GM23248 (cell line): ENCODE results near the gene RNF13. TPM values are rescaled to one million over a fixed set of nuclear protein-coding genes. Genes with fewer than 3 reads are reported as not detected.

Experiments used
- DNase-seq: peaks from one replicate; pipeline ENCODE4 v3.0.0-alpha.2; 2015
- H2AFZ ChIP-seq: fragments of 200-600 bp; sonication (generic); 2 replicates; pipeline ENCODE4 v1.6.1; 2016; ENCODE audit warnings: antibody characterized with exemption
- H3F3A ChIP-seq: fragments of 200-600 bp; sonication (generic); 2 replicates; pipeline ENCODE4 v1.6.1; 2016; ENCODE audit warnings: mild to moderate bottlenecking, antibody characterized with exemption, mixed run types; ENCODE audit not compliant: insufficient read depth
- H3K27ac ChIP-seq: fragments of 200-600 bp; sonication (generic); 2 replicates; pipeline ENCODE4 v1.5.1; 2016; ENCODE audit warnings: mild to moderate bottlenecking
- H3K27me3 ChIP-seq: fragments of 200-600 bp; sonication (generic); replicated peaks from 2 replicates; pipeline ENCODE4 v1.6.1; 2016; ENCODE audit warnings: mild to moderate bottlenecking; ENCODE audit not compliant: insufficient read depth
- H3K36me3 ChIP-seq: fragments of 200-600 bp; sonication (generic); 2 replicates; pipeline ENCODE4 v1.6.1; 2016; ENCODE audit warnings: low read depth, mild to moderate bottlenecking
- H3K4me1 ChIP-seq: fragments of 200-600 bp; sonication (generic); 2 replicates; pipeline ENCODE4 v1.6.1; 2016; ENCODE audit warnings: mild to moderate bottlenecking; ENCODE audit not compliant: insufficient read depth
- H3K4me2 ChIP-seq: fragments of 200-600 bp; sonication (generic); one replicate; pipeline ENCODE4 v1.6.1; 2016; ENCODE audit warnings: mild to moderate bottlenecking; ENCODE audit not compliant: unreplicated experiment
- H3K4me3 ChIP-seq: fragments of 200-600 bp; sonication (generic); 2 replicates; pipeline ENCODE4 v1.5.1; 2016; ENCODE audit warnings: mild to moderate bottlenecking
- H3K79me2 ChIP-seq: fragments of 200-600 bp; sonication (generic); 2 replicates; pipeline ENCODE4 v1.6.1; 2016; ENCODE audit warnings: mild to moderate bottlenecking; ENCODE audit not compliant: insufficient read depth
- H3K9ac ChIP-seq: fragments of 200-600 bp; sonication (generic); 2 replicates; pipeline ENCODE4 v1.6.1; 2016; ENCODE audit warnings: mild to moderate bottlenecking
- H3K9me2 ChIP-seq: fragments of 200-600 bp; sonication (generic); 2 replicates; pipeline ENCODE4 v1.6.1; 2016; ENCODE audit warnings: mixed run types, mild to moderate bottlenecking, moderate library complexity; ENCODE audit not compliant: insufficient read depth
- H3K9me3 ChIP-seq: fragments of 200-600 bp; sonication (generic); one replicate; pipeline ENCODE4 v1.6.1; 2017; ENCODE audit warnings: low read depth
- H4K20me1 ChIP-seq: fragments of 200-600 bp; sonication (generic); 2 replicates; pipeline ENCODE4 v1.6.0; 2016; ENCODE audit not compliant: insufficient read depth
- EZH2 ChIP-seq: fragments of 200-600 bp; sonication (generic); IDR thresholded peaks from 2 replicates; pipeline ENCODE4 v1.6.1; 2018; ENCODE audit warnings: antibody characterized with exemption, mild to moderate bottlenecking; ENCODE audit not compliant: insufficient read depth, poor library complexity, severe bottlenecking
- EZH2phosphoT487 ChIP-seq: fragments of 200-600 bp; sonication (generic); IDR thresholded peaks from 2 replicates; pipeline ENCODE4 v1.6.1; 2018; ENCODE audit warnings: antibody characterized with exemption, moderate library complexity, mild to moderate bottlenecking, low read depth; ENCODE audit not compliant: insufficient read depth
- WGBS, 2 experiments: methylation state at CpG; one replicate each; pipeline ENCODE4 v1.1.6; 2015 to 2017; ENCODE audit warnings: low lambda C conversion rate in 2 of 2, low coverage in 1 of 2; ENCODE audit errors: missing lambda C conversion rate in 2 of 2; 5-methylcytosine and 5-hydroxymethylcytosine counted together
- in situ Hi-C: fragments of 300-500 bp; cut with MboI; formaldehyde crosslinking; loops from 2 replicates; pipeline ENCODE4 v1.15.0; 2020
- polyA plus RNA-seq: library from polyadenylated mRNA; unstranded; fragments of >200 nt; fragmentation: Nextera tagmentation; extraction: Ambion mirVana; gene quantifications from 2 replicates; pipeline ENCODE4 v1.2.1, GENCODE V29; 2016
- total RNA-seq: library from RNA; depleted of rRNA; stranded (reverse); fragments of >200 nt; shearing (Covaris generic); gene quantifications from 2 replicates; pipeline ENCODE4 v1.2.3, GENCODE V29; 2014

RNF13 gene
- total and polyA plus RNA-seq, 2 experiments from 2014 or later: 48.7 to 100.0 TPM

DNA sequence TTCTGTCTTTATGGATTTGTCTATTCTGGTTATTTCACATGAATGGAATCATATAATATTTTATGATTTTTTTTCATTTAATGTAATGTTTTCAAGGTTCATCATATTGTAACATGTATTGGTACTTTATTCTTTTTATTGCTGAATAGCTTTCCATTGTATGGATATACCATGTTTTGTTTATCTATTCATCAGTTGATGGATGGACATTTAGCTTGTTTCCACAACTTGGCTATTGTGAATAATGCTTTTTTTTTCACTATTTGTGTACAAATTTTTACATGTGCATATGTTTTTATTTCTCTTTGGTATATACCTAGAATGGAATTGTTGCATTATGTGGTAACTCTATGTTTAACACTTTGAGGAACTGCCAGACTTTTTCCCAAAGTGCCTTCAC, 93.0 kb downstream of the RNF13 start:
- Histone ChIP-seq H3F3A (no peaks in the 10 kb centered on the region), H3K9ac (no peak overlapping the region), H3K9me3 (no peaks in the 10 kb centered on the region), H4K20me1 (no peaks in the 10 kb centered on the region), H3K4me2 (no peak overlapping the region), H2AFZ (no peak overlapping the region), H3K4me3 (no peak overlapping the region), H3K27me3 (no peaks in the 10 kb centered on the region), H3K36me3 (no peaks in the 10 kb centered on the region; the same call in 1 of the 2 replicates), H3K27ac (no peak overlapping the region), H3K9me2 (no peaks in the 10 kb centered on the region), H3K79me2 (no peaks in the 10 kb centered on the region), H3K4me1 (no peaks in the 10 kb centered on the region)
- TF ChIP-seq EZH2: no peak
- no peak for TF ChIP-seq EZH2phosphoT487
- no peak for DNase-seq
- in situ Hi-C loops: no loop called here

DNA sequence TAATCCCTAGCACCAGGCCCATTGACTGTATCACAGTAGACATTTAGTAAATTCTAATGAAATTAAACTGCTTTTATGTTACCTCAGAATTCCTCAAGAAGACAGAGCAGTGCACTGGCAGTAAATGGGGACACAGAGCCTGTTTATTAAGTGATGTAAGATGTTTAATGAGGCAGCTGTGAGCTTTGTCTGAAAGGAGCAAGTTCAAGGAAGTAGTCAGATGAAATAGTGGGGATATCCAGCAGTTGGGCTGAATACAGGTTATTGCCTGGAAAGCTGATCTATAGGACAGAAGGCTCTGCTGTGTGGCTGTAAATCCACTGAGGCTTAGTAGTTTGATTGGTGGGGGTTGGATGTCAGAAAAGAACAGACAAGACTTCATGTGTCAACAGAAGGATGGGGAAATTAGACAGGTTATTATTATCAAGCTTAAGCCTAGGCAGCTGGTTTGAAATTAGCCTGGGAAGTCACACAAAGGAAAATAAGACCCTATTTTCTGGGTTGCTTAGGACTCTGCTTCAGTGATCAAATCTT, 95.5 kb downstream of the RNF13 start:
- Histone ChIP-seq H4K20me1 (no peaks in the 10 kb centered on the region), H3K4me2 (no peak overlapping the region), H3K4me3 (no peak overlapping the region), H3K36me3 (peaks cover 3% of the 10 kb centered on the region; the same call in 1 of the 2 replicates), H3K9me2 (no peaks in the 10 kb centered on the region), H3K27me3 (no peaks in the 10 kb centered on the region), H2AFZ (no peak overlapping the region), H3K79me2 (no peaks in the 10 kb centered on the region), H3K9ac (no peak overlapping the region), H3K4me1 (no peaks in the 10 kb centered on the region), H3K9me3 (no peaks in the 10 kb centered on the region), H3F3A (no peaks in the 10 kb centered on the region), H3K27ac (no peak overlapping the region)
- TF ChIP-seq EZH2: no peak
- TF ChIP-seq EZH2phosphoT487: no peak
- in situ Hi-C loops: no loop called here
- DNase-seq: no peak

DNA sequence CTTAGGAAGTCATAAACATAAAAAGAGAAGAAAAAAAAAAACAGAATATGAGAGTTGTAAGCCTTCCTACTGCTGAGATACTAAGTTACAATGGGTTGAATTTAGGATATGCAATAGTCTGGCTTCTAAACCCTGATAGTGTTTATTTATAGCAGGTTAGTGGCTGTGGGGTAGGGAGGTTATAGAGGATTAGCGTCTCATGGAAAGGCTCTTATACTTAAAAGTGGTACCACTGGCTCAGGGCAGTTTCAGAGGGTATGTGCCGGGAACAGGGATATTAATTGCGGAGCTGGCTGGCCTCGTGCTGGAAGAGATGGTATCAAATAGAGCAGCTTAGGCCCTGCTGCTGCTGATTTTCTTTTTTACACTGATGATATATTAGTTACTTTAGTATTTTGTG, 96.9 kb downstream of the RNF13 start:
- Histone ChIP-seq H3K9me3 (no peaks in the 10 kb centered on the region), H3K27me3 (no peaks in the 10 kb centered on the region), H3K4me3 (no peak overlapping the region), H3K4me1 (no peaks in the 10 kb centered on the region), H3K4me2 (no peak overlapping the region), H3K9ac (no peak overlapping the region), H2AFZ (no peak overlapping the region), H3K36me3 (0 out of 2 replicates have a peak, but pooled peaks cover 3% of the 10 kb centered on the region), H3K79me2 (no peaks in the 10 kb centered on the region), H4K20me1 (no peaks in the 10 kb centered on the region), H3K9me2 (no peaks in the 10 kb centered on the region), H3F3A (no peaks in the 10 kb centered on the region), H3K27ac (no peak overlapping the region)
- no peak for TF ChIP-seq EZH2phosphoT487
- TF ChIP-seq EZH2: no peak
- in situ Hi-C loops: no loop called here
- WGBS, 2 experiments: 96 to 99% methylated on average over 4 of the region's 4 CpGs
- no peak for DNase-seq

DNA sequence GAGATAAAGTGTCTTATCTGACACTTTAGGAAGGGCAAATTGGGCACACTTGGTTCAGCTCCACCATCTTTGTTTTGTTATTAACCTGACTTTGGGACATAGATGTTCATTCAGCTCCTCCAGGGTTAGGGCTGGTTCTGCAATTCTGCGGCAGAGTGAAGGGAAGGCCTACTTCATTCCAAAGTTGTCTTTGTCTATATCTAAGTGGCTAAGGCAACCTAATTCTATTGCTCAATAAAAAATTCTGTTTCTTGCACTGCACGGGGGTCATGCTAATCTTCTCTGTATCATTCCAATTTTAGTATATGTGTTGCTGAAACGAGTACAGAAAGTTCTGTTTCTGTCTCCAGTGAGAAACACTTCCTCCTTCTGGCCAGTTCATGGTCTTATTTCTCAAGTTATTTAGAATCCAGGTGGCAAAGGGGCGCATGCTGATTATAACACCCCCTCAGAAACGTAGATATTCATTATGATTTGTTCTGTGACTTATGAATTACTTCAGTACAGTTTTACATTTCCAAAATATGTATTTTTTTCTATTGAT, 104.2 kb downstream of the RNF13 start:
- no peaks in the 10 kb centered on the region for H3F3A ChIP-seq
- no peak overlapping the region for H2AFZ ChIP-seq
- H3K4me1 ChIP-seq: no peaks in the 10 kb centered on the region
- no peaks in the 10 kb centered on the region for H3K27me3 ChIP-seq
- WGBS, 2 experiments: 87 to 93% methylated on average over 5 of the region's 5 CpGs
- TF ChIP-seq EZH2: no peak
- TF ChIP-seq EZH2phosphoT487: no peak
- no peak overlapping the region for H3K4me2 ChIP-seq
- H3K9me2 ChIP-seq: no peaks in the 10 kb centered on the region
- H3K79me2 ChIP-seq: no peaks in the 10 kb centered on the region
- H3K9me3 ChIP-seq: no peaks in the 10 kb centered on the region
- no peaks in the 10 kb centered on the region for H4K20me1 ChIP-seq
- H3K27ac ChIP-seq: no peak overlapping the region
- no peak overlapping the region for H3K9ac ChIP-seq
- no peak overlapping the region for H3K4me3 ChIP-seq
- no peak for DNase-seq
- in situ Hi-C loops: no loop called here
- H3K36me3 ChIP-seq: 0 out of 2 replicates have a peak, but pooled peaks cover 6% of the 10 kb centered on the region

DNA sequence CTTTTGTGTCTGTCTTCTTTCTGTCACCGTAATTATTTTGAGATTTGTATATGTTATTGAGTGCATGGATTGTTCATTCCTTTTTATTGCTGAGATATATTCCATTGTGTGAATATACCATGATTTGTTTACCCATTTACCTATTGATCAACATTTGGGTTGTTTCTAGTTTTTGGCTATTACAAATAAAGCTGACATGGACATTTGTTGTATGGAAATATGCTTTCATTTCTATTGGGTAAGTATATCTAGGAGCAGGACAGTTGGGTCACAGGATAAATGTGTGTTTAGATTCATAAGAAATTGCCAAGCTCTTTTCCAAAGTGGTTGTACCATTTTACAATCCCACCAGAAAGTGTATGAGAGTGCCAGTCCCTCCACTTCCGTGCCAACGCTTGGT, 106.5 kb downstream of the RNF13 start:
- no peak overlapping the region for H2AFZ ChIP-seq
- no peak overlapping the region for H3K9ac ChIP-seq
- H3F3A ChIP-seq: no peaks in the 10 kb centered on the region
- TF ChIP-seq EZH2phosphoT487: no peak
- TF ChIP-seq EZH2: no peak
- H3K4me3 ChIP-seq: no peak overlapping the region
- H3K9me2 ChIP-seq: no peaks in the 10 kb centered on the region
- H3K4me2 ChIP-seq: no peak overlapping the region
- WGBS, 2 experiments: 98% methylated on average over 3 of the region's 3 CpGs
- H4K20me1 ChIP-seq: no peaks in the 10 kb centered on the region
- H3K4me1 ChIP-seq: no peaks in the 10 kb centered on the region
- no peak overlapping the region for H3K27ac ChIP-seq
- H3K36me3 ChIP-seq: 0 out of 2 replicates have a peak, but pooled peaks cover 3% of the 10 kb centered on the region
- DNase-seq: no peak
- in situ Hi-C loops: no loop called here
- H3K9me3 ChIP-seq: no peaks in the 10 kb centered on the region
- H3K79me2 ChIP-seq: no peaks in the 10 kb centered on the region
- H3K27me3 ChIP-seq: no peaks in the 10 kb centered on the region
